HG02885 (cell line): ENCODE data around the gene PARG.
"Not testable (repeated sequence)": the region's sequence is repeated elsewhere in the genome, so short reads cannot be mapped to it uniquely, and the experiment has no call there.

Source experiments
- ATAC-seq: cut with Tn5 transposase; IDR thresholded peaks from one replicate; pipeline ENCODE4 v1.9.1; 2021; ENCODE audit warnings: mild to moderate bottlenecking; ENCODE audit not compliant: unreplicated experiment, poor library complexity

Gene PARG

DNA sequence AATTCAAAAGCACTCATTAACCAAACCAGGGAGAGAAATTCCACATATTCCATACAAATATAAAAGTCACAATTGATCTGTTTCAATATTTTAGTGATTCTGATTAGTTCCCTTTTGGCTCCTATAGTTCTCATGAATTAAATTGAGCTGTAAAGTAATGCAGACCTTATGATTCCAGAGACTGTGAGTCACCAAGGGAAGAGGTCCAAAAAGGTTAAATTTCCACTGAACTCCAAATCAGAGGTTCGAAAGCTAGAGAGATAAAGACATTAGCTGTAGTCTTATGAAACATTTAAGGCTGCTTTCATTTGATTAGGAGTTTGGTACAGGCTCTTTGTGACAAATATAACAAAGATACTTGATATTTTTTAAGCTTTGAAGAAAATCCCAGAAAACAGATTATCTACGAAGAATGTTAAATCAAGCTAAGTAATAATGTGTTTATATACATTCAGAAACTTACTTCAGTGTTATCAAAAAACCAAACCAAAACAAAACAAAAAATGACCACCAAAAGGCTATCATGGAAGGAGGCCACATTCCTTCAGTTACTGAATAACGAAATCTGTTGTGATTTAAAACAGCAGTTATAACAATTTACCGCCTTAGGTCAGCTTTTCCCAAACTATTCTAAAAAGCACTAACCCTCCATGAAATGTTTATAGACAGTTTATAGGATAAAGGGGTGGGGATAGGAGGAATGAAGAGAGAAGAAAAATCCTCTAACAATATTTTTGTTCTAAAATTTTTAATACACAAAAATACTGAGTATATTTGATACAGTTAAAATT lies 33.3 kb downstream of the PARG start:
- ATAC-seq: not testable (repeated sequence)

DNA sequence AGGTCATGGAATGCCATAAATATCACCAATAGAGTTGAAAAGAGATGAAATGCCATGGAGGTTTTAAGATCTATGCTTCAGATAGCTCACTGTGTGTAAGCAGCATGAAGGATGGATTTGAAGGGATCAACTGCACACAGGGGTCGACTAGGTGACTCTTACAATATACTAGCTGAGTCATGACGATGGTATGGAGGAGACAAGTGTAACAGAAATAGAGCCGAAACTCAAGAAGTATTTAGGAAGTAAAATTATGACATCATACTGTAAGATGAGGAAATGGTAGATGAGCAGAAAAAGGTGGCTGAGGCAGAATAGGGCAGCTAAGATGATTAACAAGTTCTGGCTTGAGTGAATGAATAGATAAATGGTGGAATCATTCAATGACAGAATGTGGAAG lies 38.0 kb downstream of the PARG start:
- not testable (repeated sequence) for ATAC-seq

DNA sequence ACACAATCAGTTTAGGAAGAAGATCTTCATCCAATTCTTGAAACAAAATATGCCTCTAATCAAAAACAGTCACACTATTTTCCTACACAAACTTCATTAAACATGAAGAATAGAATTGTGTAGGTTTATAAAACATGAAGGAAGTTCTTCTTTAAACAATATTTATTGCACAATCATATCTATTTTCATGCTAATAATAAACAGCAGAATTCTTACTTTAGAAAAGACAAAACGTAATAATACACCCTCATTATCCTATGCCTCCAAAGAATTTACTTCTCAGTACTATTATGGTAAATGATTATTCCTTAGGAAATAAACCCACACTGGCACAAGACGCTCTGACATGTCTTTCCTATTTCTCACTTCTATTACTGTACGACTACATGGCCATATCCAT lies 41.4 kb downstream of the PARG start:
- not testable (repeated sequence) for ATAC-seq

DNA sequence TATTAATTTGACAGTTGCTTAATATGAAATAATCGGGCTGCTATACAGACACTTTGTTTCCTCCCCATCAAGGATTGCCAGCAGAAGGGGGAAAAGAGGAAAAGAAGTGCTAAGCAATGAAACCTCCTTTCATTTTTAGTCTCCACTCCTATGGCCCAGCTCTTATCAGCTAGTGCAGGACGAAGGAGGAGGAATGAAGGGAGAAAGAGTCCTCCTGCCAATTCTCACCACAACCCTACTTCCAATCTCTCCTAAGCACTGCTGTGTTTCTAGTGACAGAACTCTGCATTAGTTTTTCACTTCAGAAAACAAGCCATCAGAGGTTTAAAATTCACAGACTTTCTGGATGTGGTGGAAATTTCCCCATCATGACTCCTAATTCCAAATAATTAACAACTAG lies 41.8 kb downstream of the PARG start:
- ATAC-seq: not testable (repeated sequence)

DNA sequence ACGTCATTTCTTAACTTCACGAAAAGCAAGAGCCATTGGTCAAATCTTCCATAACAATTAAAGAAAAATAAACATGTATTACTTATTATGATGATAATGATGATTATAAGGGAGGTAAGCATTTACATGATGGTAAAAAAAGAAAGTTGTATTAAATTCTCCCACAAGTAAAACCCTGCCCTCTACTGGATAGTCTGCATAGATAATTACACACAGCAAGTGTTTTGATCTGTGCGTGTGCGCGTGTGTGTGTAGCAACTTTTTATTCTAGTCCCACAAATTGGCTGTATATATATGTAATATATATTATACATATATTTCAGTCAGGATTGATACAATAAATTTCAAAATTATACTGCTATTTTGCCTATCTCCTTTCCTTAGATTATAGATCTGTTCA lies 51.8 kb downstream of the PARG start:
- not testable (repeated sequence) for ATAC-seq

DNA sequence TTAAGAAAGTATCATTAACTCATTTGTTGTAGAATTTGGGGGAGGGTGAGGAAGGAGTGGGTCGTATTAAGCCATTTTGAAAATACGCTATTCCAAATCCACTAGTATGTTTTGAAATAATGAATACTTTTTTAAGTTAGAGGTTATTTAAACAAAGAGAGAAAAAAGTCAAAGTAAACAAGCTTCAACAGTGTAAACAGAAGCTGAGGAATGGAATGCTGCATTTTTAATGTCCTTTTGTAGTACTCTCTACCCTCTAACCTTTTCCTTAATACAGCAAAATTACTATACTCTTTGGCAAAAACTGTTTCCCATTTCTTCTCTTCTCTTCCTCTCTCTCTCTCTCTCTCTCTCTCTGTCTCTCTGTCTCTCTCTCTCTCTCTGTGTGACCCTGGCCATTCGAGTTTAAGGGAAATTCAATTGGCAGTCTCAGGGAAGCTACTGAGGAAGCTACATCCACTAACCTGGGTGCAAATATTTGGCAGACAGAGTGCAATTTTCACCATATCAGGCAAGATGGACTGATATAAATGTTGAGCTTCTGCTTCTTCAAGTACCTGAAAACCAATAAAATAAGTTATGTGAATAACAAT lies 57.0 kb downstream of the PARG start:
- not testable (repeated sequence) for ATAC-seq

- ATAC-seq: not testable (repeated sequence)
Measured at GRCh38 chr10:49883852-49884251, 58.0 kb downstream of the PARG start.

GRCh38 chr10:49882327-49882726 lies 59.5 kb downstream of the PARG start:
- ATAC-seq: not testable (repeated sequence)

DNA sequence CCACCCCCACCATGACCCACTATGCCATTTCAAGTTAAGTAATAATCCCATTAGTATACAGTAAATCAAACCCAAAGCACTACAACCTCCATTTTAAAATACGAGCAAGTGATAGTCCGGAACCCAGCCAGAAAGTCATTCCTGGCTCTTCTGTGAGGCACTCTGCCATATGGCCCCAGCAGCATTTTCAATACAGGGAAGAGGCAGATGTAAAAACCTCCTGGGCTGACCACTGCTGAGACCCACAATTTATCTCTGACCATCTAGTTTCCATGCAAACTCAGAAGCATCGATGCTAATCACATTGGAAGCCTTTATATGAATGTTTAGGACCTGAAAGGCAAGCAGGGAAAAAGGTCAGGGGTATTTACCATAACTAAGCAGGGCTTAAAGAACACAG lies 69.1 kb downstream of the PARG start:
- not testable (repeated sequence) for ATAC-seq

- ATAC-seq: not testable (repeated sequence)
Measured at GRCh38 chr10:49871462-49871861, 70.4 kb downstream of the PARG start.

GRCh38 chr10:49859933-49860332 lies 81.9 kb downstream of the PARG start:
- not testable (repeated sequence) for ATAC-seq

GRCh38 chr10:49858697-49859382 lies 83.0 kb downstream of the PARG start:
- ATAC-seq: not testable (repeated sequence)

DNA sequence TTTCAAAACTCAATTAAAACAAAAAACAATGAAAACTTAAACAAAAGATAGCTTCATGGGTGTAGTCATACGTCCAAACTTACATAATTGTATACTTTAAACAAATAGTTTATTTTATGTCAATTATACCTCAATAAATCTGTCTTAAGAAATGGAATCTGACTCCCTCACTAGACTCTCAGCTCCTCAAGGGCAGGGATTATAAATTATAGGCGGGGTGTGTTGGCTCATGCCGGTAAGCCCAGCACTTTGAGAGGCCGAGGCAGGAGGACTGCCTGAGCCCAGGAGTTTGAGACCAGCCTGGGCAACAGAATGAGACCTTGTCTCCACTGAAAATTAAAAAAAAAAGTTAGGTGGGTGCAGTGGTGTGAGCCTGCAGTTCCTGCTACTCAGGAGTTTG lies 92.3 kb downstream of the PARG start:
- ATAC-seq: not testable (repeated sequence)

DNA sequence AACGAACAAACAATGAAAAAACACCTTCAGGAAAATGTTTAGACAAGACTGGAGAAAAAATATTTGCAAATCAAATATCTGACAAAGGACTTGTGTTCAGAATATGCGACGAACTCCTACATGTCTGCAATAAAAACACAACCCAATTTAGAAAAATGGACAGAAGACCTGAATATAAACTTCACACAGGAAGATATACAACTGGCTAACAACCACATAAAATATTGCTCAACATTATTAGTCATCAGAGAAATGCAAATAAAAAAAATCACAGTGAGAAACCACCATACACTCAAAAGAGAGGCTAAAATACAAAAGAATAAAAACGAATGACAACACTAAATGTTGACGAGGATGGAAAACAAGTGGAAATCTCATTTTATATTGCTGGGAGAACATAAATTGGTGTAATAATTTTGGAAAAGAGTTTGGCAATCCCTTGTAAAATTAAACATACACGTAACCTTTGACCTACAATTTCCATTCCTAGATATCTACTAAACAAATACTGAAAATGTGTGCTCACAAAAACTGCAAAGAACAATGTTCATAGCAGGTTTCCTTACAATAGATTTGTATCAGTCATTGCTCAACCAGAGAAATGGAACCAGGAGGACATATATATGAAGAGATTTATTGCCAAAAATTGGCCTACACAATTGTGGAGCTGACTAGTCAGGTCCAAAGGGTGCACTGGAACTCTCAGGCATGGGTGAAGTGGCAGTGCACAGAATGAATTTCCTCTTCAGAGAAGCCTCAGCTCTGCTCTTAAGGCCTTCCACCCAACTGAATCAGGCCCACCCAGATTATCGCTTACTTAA lies 96.8 kb downstream of the PARG start:
- ATAC-seq: no peak

- not testable (repeated sequence) for ATAC-seq
Measured at GRCh38 chr10:49842333-49842628, 99.5 kb downstream of the PARG start.

GRCh38 chr10:49841615-49842332 lies 100.1 kb downstream of the PARG start:
- no peak for ATAC-seq

DNA sequence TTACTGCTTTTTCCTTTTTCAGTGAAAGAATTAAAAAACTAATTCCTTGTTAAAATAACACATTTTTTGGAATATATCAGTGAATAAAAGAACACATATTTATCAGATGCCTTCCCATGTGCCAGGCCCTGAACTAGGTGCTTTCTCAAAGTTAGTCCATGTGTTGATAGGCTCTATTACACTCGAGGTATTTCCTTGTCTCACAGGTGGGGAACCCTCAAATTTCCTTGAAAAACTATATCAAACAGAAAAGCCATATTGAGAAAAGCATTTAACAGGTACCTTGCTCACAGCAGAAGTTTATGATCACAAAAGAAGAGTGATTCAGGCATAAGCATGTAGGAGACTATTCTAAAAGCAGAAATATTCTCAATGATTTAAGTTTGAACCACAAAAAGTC lies 104.1 kb downstream of the PARG start:
- ATAC-seq: no peak

DNA sequence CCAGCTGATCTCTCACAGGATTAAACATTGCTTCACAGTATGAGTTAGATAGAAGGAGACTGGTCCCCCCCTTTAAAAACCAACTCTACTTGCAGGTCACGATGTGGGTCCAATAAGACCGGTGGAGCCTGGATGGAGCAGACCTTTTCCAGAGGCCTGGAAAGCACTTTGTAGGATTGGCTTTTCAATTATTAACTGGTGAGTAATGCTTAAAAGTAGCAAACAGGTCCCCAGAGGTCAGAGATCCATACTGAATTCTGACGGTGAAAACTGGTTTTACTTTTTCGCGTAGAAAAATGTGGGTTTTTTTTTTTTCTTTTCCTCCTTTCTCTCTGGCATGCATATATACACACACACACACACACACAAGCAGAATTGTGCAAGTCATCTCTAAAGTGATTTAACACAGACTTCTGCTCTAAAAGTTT lies 104.8 kb downstream of the PARG start:
- no peak for ATAC-seq

DNA sequence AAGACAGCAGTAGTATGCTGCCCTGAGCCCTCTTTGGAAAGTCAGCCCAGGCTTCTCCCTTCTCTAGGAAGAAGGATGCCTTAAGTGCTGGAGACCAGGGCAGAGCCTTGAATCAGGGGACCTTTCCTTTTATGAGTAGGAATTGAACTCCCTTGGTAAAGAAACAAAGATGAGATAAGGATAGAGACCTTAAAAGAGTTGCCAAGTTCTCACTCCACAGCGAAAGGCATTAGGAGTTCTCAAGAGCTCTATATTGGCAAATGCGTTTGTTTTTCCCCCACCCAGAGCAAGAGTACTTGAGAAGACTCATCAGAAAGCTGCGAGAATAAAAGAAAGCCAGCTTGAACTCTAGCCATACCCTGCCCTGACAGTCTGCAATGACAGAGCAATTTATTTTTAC lies 106.9 kb downstream of the PARG start:
- no peak for ATAC-seq

DNA sequence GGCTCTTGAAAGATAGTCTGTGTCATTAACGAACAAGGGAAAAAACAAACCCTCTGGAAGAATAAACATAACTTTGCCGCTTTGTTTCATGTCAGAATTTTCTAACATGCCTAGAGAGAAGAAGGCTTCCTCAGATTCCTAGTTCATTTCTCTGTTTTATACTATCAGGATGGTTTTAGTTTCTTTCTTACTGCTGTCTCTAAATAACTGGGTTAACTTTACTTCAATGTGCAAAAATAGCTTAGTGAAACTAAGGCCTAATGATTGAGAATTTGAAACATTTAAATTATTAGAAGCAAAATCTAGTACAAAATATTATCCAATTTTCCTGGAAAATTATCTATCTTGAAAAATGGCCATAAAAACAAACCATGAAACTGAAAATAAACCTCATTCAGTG lies 107.6 kb downstream of the PARG start:
- no peak for ATAC-seq
